Sciatic nerve (tissue), 2 donors: Measurements from ENCODE around the gene NCL. TPM values are rescaled to one million over a fixed set of nuclear protein-coding genes. Genes with fewer than 3 reads are reported as not detected.

ENCODE experiments used
- ATAC-seq: fragments of 200-7000 bp; cut with Tn5 transposase; one replicate; pipeline ENCODE4 v1.9.1; 2020; ENCODE audit warnings: mild to moderate bottlenecking, moderate library complexity
- DNase-seq: peaks from one replicate; pipeline ENCODE4 v3.0.0-alpha.2; 2020; ENCODE audit warnings: low spot score
- intact Hi-C: fragments of 100-400 bp; cut with DNase I; formaldehyde crosslinking; loops from one replicate; pipeline ENCODE4 v1.14.2; 2022
- total RNA-seq: library from RNA; stranded (reverse); fragmentation: NEBNext Ultra II Directional; extraction: Animal tissue kit (Norgen Biotek cat#: 25700); gene quantifications from one replicate; pipeline ENCODE4 v1.2.1, GENCODE V29; 2021
- donor health status: DM: no; HTN: no; CAD: no.
- donor health status: DM: no; HTN: no; CAD: no.

Gene NCL, protein sequence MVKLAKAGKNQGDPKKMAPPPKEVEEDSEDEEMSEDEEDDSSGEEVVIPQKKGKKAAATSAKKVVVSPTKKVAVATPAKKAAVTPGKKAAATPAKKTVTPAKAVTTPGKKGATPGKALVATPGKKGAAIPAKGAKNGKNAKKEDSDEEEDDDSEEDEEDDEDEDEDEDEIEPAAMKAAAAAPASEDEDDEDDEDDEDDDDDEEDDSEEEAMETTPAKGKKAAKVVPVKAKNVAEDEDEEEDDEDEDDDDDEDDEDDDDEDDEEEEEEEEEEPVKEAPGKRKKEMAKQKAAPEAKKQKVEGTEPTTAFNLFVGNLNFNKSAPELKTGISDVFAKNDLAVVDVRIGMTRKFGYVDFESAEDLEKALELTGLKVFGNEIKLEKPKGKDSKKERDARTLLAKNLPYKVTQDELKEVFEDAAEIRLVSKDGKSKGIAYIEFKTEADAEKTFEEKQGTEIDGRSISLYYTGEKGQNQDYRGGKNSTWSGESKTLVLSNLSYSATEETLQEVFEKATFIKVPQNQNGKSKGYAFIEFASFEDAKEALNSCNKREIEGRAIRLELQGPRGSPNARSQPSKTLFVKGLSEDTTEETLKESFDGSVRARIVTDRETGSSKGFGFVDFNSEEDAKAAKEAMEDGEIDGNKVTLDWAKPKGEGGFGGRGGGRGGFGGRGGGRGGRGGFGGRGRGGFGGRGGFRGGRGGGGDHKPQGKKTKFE
- 393 TPM for total RNA-seq

DNA sequence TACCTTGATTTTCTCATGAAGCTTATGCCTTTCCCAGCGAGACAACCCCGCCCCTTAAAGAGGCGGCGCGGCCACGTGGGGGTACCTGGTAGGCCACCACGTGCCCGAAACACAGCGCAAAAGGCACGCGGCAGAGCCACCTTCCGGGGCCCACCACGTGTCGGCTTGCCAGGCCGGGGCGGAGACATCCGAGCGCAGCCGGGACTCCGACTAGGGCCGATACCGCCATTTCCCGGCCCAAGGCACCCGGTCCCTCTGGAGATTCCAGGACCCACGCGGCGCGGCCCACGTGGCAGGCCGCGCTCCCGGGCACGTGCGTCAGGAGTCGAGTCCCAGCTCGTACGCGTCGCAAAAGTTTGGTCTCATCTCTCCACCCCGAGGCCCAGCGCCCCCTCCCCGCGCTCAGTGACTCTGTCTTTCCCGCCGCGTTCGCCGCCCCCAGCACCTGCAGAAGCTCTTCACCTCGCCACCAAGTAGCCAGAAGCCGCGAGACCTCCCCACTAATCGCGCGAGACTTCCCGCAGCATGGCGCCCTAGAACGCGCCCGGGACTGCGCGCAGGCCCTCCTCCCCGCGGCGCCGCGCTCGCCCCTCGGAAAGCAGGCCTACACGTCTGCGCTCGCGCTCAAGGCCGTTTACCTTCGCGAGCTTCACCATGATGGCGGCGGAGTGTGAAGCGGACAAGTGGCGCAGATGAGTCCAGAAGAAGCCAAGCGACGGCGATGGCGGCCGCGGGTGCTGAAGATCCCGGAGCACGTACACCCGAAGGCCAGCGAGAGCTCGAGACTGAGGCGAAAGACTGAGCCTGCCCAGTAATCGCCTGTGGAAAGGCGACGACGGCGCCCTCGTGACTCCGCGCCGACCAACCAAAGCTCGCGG lies at the start of gene NCL:
Gene NCL, minus strand, starts transcription at position 787 of the 878 bp plus-strand sequence. Its CDS starts 131 bp downstream, at position 656.
- intact Hi-C loops, result no loop called here
- DNase-seq (peak; percentile 89), ATAC-seq (peak; percentile 84)

DNA sequence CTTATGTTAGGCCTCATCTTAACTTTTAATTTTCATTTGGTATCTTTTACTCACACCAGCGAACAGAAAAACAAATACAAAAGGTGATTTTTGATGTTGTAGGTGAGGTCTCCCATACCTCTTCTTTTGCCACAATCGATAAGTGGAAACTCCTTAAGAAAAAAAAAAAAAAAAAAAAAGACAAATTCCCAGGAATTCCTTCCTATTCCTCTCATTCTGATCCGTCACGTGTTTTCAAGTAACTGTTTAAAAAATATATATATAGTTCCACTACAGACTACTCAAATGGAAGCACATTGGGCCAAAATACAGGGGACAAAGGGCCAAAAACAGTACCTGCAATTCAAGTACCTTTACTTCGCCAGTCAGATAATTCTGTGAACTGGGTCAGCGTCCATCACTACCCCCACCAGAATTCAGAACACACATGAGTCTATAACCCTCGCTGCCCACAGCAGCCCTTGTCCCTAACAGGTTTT lies 49.5 kb upstream of the NCL start:
- intact Hi-C loops, result no loop called here
- ATAC-seq (no peak), DNase-seq (no peak)

DNA sequence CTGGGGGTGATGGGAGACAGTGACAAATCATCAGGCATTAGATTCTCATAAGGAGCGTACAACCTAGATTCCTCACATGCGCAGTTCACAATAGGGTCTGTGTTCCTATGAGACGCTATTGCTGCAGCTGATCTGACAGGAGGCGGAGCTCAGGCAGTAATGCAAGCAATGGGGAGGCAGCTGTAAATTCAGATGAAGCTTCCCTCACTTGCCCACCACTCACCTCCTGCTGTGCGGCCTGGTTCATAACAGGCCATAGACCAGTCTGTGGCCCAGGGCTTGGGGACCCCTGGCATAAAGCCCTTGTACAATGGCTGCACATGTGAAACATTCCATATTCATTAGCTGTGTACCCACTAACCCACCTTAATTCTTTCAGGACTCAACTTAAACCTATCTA lies 47.9 kb upstream of the NCL start:
- DNase-seq (no peak), ATAC-seq (no peak)
- intact Hi-C loops, result no loop called here

DNA sequence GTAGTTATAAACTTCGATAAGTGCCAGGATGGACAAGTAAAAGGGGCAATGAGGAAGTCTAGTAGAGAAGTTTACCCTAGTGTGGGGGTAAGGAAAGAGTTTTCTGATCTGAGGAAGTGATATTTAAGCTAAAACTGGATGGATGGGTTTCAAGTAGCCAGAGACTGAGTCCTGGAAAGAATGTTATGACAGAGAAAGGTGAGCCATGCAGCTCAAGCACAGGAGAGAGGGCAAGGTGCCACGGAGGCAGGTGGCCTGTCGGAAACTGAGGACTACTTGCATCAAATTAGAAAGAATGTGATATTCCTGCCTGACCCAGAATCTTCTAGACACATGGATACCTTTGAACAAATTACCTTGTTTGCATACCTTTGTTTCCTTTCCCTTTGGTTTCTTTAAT lies 39.5 kb upstream of the NCL start:
- ATAC-seq, result no peak
- no peak for DNase-seq
- intact Hi-C loops, result no loop called here

DNA sequence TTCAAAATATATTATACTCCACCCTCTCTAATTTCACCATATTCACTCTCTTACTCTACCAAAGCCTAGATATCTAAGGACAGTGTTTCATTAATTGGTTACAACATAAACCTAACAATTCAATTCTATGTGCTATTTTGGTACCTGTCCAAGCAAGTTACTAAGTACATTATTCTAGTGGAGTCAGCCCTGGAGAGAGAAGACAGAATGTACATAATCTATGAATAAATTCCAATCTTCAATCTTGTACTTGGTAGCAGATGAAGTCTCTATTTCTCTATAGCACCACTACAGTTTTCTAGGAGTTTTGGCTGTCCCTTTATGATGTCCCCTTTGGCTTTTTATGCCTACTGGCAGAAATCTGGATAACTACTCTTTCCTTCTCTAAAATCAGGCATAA lies 38.3 kb upstream of the NCL start:
- DNase-seq, result no peak
- ATAC-seq, result no peak
- intact Hi-C loops, result no loop called here

DNA sequence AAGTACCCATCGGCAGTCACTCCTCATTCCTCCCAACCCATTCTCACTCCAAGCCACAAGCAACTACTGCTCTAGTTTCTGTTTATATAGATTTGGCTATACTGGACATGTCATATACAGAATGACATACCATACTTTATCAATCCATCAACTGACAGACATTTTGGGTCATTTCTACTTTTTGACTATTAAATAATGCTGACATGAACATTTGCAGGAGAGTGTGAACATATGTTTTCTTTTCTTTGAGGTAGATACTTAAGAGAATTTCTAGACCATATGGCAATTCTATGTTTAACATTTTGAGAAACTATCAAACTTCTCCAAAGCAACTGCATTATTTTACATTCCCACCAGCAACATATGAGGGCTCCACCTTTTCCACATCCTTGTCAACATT lies 33.4 kb upstream of the NCL start:
- ATAC-seq (no peak), DNase-seq (no peak)
- intact Hi-C loops, result no loop called here

DNA sequence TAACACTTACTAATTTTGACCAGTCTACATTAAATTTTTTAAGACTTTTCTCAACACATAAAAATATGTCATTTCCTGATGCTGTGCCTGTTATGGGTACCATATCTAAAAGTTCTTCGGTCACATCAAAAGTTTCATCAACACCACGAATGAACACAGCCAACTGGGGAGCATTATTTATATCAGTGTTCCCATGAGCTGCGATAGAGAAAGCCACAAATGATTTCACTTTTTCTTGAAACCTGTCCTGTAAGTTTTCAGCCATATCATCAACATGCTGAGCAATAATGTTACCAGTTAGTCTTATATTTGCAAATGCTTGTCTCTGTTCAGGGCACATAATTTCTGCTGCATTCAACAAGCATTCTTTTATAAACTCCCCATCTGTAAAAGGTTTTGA lies 30.4 kb upstream of the NCL start:
- ATAC-seq, result no peak
- intact Hi-C loops, result no loop called here
- no peak for DNase-seq

DNA sequence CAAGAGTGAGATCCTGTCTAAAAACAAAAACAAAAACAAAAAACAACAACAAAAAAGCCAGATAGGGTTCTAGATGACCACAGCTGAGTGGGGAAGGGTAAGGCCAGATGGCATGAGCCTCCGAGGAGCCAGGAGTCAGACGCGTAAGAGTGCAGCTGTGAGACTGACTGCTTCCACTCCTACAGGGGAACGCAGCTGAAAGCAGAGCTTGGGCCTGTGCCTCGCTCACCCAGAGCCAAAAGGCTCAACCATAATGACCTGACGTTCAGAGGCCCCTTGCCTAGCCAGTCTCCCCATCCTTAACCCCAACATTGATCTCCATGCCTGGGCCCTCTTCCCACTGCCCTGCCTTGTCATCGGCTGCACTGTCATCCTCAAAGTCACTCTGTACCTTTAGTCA lies 26.5 kb upstream of the NCL start:
- ATAC-seq (no peak), DNase-seq (no peak)
- intact Hi-C loops, result no loop called here

DNA sequence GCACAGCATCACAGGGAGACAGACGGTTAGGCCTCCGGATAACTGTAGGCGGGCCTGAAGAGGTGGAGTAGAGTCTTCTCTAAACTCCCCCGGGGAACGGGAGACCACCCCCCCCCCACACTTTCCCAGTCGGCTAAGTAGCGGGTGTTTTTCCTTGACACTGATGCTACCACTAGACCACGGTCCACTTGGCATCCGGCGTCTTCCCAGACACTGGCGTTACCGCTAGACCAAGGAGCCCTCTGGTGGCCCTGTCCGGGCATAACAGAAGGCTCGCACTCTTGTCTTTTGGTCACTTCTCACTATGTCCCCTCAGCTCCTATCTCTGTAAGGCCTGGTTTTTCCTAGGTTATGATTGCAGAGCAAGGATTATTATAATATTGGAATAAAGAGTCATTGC lies 25.7 kb upstream of the NCL start:
- ATAC-seq, result no peak
- DNase-seq, result no peak
- intact Hi-C loops, result no loop called here

DNA sequence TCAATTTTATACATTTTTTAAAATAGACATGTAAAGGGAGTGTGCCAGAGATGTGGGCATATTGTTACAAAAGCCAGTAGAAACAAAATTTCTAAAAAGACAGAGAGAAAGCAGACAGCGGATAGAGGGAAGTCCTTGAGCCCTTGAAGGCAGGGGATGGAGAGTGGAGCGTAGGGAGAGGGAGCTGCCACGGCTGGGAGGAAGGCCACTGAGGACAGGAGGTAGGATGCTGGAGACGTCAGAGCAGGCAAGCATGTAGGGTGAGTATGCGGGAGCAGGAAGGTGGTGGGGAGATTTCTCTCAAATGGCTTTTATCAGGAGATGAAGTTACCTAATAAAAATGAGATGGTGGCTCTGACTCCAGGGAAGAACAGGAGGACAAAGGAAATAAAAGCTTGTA lies 24.0 kb upstream of the NCL start:
- ATAC-seq (no peak), DNase-seq (no peak)
- intact Hi-C loops, result no loop called here

DNA sequence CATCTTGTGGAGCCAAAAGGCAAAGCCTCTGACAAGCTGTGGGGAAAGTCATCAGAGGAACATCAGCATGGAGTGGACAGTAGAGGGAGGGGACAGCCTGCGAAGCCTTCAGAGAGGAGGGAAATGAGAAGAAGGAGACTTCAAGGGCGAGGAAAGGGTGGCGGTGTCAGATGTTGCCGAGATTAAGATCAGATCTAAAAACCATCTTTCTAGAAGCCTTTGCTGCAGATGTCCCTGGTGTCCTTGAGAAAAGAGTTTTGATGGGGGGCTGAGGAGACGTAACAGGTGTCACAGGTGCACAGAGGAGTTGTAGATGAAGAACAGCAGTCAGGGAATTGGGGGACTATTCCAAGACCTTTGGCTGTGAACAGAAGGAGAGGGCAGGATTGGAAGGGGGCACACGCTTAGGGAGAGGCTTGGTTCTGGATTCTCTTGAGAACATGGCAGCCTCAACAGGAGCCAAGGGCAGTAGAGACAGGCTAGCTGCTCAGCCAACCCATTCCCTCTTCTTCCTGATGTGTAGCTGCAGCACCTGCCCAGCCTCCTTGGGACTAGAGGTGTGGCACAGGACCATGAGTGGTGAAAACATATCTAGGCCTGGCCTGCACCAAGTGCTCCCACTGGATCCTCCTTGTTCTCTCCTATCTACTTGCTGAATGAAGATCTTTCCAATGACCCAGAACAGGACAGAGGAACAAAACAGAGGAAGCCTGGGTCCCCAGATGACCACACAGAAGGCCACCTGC lies 22.7 kb upstream of the NCL start:
- ATAC-seq, result no peak
- intact Hi-C loops, result no loop called here

DNA sequence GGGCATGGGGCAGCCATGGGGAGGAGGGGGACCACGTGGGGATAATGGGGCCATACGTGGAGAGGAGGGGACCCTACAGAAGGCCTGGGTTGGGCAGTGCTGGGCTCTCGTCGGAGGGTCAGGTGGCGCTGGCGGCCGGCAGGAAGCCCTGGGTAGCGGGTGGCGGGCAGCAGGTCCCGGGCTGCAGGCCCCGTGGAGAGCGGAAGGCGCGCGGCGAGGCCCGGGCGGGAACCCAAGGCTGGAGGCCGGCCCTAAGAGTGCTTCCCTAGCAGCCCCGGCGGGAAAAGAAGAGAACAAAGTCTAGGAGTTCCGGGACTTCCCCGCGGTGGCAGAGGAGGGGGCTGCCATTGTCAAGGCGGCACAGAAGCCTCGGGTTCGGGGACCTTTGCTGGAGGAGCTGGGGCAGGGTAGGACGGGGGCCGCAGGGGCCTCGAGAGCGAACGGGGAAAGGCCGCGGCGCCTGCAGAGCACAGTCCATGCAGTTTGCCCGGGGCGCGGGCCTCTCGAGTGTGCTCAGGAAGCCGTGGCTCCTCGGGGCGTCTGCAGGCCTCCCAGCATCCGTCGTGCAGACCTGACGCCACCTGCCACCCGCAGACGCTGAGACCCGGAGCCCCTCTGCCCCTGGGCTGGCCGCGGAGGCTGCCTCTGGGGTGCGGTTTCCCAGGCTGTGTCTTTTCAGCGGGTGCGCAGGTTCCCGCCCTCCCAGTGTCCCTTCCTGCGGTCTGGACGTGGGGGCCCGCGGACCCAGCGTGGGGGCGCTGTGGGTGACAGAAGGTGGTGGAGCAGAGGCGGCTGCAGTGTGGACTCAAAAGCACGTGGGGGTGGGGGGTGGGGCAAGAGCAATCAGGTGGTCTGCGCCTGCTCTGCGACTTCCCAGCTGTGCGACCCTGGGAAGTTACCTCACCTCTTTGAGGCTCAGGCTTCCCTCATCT lies 19.4 kb upstream of the NCL start:
- intact Hi-C loops, result no loop called here
- ATAC-seq, result peak; percentile 62

More for the DNA sequence above, 22.7 kb upstream of the NCL start:
- no peak for DNase-seq

DNA sequence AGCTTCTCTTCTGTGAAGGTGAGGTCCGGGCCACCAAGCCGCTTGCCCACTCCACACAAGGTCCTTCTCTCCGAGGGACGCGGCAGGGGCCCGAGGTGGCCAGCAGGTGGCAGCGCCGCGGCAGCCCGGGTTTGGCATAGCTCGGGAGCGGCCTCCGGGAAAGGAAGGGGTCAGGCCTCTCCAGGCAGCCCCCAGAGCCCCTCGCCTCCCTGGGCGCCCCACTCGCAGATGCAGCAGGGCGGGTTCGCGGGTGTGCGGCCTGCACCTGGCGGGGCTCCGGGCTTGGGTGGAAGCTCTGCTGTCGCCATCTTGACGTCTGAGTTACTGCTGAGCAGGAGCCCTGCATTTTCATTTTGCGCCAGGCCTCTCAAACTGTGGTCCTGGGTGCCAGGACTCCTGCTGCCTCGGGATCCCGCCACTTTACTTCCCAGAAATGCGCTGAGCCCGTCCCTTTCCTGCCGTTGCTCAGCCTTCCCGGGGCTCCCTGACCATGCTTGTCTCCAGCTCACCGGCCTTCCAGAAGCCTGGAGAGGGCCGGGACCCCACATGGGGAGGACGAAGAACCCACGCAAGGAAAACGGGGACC lies 18.6 kb upstream of the NCL start:
- intact Hi-C loops, result no loop called here
- DNase-seq, result peak; percentile 84
- ATAC-seq, result peak; percentile 93

More for the DNA sequence above, 19.4 kb upstream of the NCL start:
- DNase-seq, result no peak

DNA sequence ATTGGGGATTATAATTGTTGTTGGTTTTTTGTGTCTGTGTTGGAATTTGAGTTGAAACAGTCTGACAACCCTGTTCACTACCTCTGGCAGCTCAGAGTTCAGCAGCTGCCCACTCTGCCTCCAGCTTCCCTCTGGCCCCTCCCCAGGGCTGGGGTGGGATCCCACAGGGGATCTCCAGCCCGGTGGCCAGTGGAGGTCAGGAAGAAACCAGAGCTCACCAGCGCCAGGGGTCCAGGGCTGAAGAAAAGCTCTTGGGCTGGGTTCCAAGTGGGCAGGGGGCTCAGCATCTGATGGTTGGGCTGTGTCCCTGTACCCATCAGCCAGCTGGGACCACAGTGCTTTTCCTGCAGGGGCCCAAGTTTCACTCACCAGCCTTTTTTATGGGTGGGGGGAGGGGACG lies 16.5 kb upstream of the NCL start:
- DNase-seq (no peak), ATAC-seq (no peak)
- intact Hi-C loops, result no loop called here

DNA sequence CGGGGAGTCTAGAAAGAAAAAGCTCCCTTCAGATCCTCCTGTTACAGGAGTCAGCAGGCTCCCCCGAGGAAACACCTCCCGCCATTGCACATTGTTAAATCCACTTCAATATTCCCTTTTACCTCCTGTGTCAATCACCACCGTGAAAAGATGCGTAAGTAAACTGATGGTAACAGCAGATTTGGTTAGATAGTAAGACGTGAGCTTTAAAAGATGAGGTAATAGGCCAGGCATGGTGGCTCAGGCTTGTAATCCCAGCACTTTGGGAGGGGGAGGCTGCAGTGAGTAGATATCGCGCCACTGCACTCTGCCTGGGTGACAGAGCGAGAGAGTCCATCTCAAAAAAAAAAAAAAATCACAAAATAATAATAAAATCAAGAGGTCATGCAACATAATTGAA lies 15.2 kb upstream of the NCL start:
- no peak for ATAC-seq
- intact Hi-C loops, result no loop called here
- no peak for DNase-seq

DNA sequence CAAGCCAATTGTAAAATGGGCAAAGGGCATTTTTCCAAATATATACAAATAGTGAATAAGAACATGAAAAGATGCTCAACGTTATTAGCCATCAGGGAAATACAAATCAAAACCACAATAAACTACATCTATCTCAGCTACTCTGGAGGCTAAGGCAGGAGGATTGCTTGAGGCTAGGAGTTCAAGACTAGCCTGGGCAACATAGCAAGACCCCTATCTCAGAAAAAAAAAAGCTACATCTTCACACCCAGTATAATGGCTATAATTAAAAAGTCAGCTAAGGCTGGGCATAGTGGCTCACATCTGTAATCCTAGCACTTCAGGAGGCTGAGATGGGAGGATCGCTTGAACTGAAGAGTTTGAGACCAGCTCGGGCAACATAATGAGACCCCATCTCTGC lies 12.6 kb upstream of the NCL start:
- DNase-seq, result no peak
- intact Hi-C loops, result no loop called here

DNA sequence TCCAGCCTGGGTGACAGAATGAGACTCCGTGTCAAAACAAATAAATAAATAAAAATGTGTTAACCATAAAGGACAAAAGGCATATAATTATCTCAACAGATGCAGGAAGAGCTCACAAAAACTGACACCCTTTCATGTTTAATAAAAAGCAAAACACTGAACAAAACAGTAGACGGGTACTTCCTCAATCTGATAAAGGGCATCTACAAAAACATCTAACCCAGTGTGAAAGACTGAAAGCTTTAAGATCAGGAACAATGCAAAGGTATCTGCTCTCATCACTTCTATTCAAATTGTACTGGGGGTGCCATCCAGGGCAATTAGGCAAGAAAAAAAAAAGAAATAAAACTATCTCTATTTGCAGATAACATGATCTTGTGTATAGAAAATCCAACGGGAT lies 11.7 kb upstream of the NCL start:
- intact Hi-C loops, result no loop called here
- DNase-seq (no peak), ATAC-seq (no peak)

More for the DNA sequence above, 12.6 kb upstream of the NCL start:
- no peak for ATAC-seq
